LNCaP clone FGC (cell line): ENCODE measurements around the gene TSPAN4.

ENCODE experiments used
- DNase-seq: peaks from one replicate; pipeline ENCODE4 v3.0.0-alpha.2; 2011; ENCODE audit warnings: low read depth
- H3K4me3 ChIP-seq: 2 replicates; pipeline ENCODE4 v1.5.1; 2011; ENCODE audit warnings: mild to moderate bottlenecking, low read depth, low read length, control low read depth
- CTCF ChIP-seq: IDR thresholded peaks from 2 replicates; pipeline ENCODE4 v1.5.1; 2012; ENCODE audit warnings: mild to moderate bottlenecking; ENCODE audit not compliant: control insufficient read depth, insufficient read depth; ENCODE audit errors: extremely low read depth

TSPAN4 gene

GRCh38 chr11:842370-843002, at the start of gene TSPAN4, which contains the start of gene POLR2L:
TSPAN4 (plus strand) TSS chr11:842852; CDS start chr11:850305, 7,453 bp downstream.
POLR2L (minus strand) TSS chr11:842529; CDS start chr11:842508, 21 bp downstream.
- peak within 1 kb of the TSS; percentile 96 for H3K4me3 ChIP-seq
- no peak for DNase-seq
- 0 out of 2 replicates have a peak, but pooled peaks have one; percentile 1 for TF ChIP-seq CTCF

GRCh38 chr11:792873-793272, 49.8 kb upstream of the TSPAN4 start:
- DNase-seq, result no peak
- TF ChIP-seq CTCF, result no peak
- H3K4me3 ChIP-seq, result no peak overlapping the region

GRCh38 chr11:793556-793955, 49.1 kb upstream of the TSPAN4 start:
- TF ChIP-seq CTCF, result no peak
- DNase-seq, result no peak
- no peak overlapping the region for H3K4me3 ChIP-seq

GRCh38 chr11:794013-794765, 48.5 kb upstream of the TSPAN4 start:
- DNase-seq, result no peak
- no peak for TF ChIP-seq CTCF
- peak overlapping the region; percentile 45 for H3K4me3 ChIP-seq

GRCh38 chr11:794766-795633, 47.7 kb upstream of the TSPAN4 start:
- DNase-seq, result no peak
- TF ChIP-seq CTCF, result no peak

GRCh38 chr11:795634-796564, 46.8 kb upstream of the TSPAN4 start:
- no peak for TF ChIP-seq CTCF
- DNase-seq, result no peak
- H3K4me3 ChIP-seq, result peak overlapping the region; percentile 45

More at GRCh38 chr11:794766-795633, 47.7 kb upstream of the TSPAN4 start:
- H3K4me3 ChIP-seq, result peak overlapping the region; percentile 45
